Fibroblast of lung (primary cell): ENCODE data around the gene MYO3B. TPM values are rescaled to one million over a fixed set of nuclear protein-coding genes. Genes with fewer than 3 reads are reported as not detected.

Source experiments
- DNase-seq, 2 donors: peaks; one replicate each; pipeline versions ENCODE4 v3.0.0 to v3.0.0-alpha.2; 2010; ENCODE audit warnings: low read depth in 2 of 2
- H2AFZ ChIP-seq: 2 replicates; pipeline ENCODE4 v1.5.1; 2012; ENCODE audit warnings: low read length, control low read depth, inconsistent platforms
- H3K27ac ChIP-seq: 2 replicates; pipeline ENCODE4 v1.5.1; 2011; ENCODE audit warnings: low read length, control low read depth; ENCODE audit not compliant: insufficient read depth
- H3K27me3 ChIP-seq: 2 replicates; pipeline ENCODE4 v1.5.1; 2011; ENCODE audit warnings: mild to moderate bottlenecking, low read length; ENCODE audit not compliant: control insufficient read depth, insufficient read depth
- H3K36me3 ChIP-seq: 2 replicates; pipeline ENCODE4 v1.5.1; 2011; ENCODE audit warnings: low read length; ENCODE audit not compliant: control insufficient read depth, insufficient read depth
- H3K4me1 ChIP-seq: 2 replicates; pipeline ENCODE4 v1.5.1; 2011; ENCODE audit warnings: low read length; ENCODE audit not compliant: control insufficient read depth, insufficient read depth; ENCODE audit errors: extremely low read depth
- H3K4me2 ChIP-seq: 2 replicates; pipeline ENCODE4 v1.5.1; 2011; ENCODE audit warnings: low read length, control low read depth; ENCODE audit not compliant: insufficient read depth; ENCODE audit errors: extremely low read depth
- H3K4me3 ChIP-seq, 4 experiments: fragments of 200-600 bp in 1 of 4; sonication (generic) in 1 of 4; replicated peaks in 1 of 4; 2 replicates each; pipeline ENCODE4 v1.5.1; 2011 to 2016; ENCODE audit warnings: low read length in 4 of 4, low read depth in 3 of 4, mild to moderate bottlenecking in 3 of 4, control low read depth in 2 of 4, inconsistent platforms in 1 of 4, mixed read lengths in 1 of 4; ENCODE audit not compliant: insufficient read depth in 1 of 4; ENCODE audit errors: control extremely low read depth in 1 of 4
- H3K79me2 ChIP-seq: 2 replicates; pipeline ENCODE4 v1.5.1; 2012; ENCODE audit warnings: mild to moderate bottlenecking, low read length, inconsistent platforms; ENCODE audit not compliant: control insufficient read depth, insufficient read depth
- H3K9ac ChIP-seq: 2 replicates; pipeline ENCODE4 v1.5.1; 2011; ENCODE audit warnings: mild to moderate bottlenecking, low read length, control low read depth; ENCODE audit not compliant: insufficient read depth
- H3K9me3 ChIP-seq: 2 replicates; pipeline ENCODE4 v1.5.1; 2012; ENCODE audit warnings: low read depth, low read length; ENCODE audit not compliant: control insufficient read depth, insufficient read depth
- H4K20me1 ChIP-seq: 2 replicates; pipeline ENCODE4 v1.5.1; 2011; ENCODE audit warnings: low read length; ENCODE audit not compliant: control insufficient read depth, insufficient read depth; ENCODE audit errors: extremely low read depth
- EZH2 ChIP-seq: IDR thresholded peaks from 2 replicates; pipeline ENCODE4 v1.5.1; 2012; ENCODE audit warnings: low read length, control low read depth, mild to moderate bottlenecking; ENCODE audit errors: missing control alignments
- polyA plus RNA-seq, 2 donors: library from polyadenylated mRNA; depleted of rRNA in 1 of 2; stranded (reverse) in 1 of 2; unstranded in 1 of 2; fragments of >200 nt; gene quantifications; 2 replicates each; pipeline ENCODE4 v1.2.1, GENCODE V29; 2011 to 2012; ENCODE audit warnings: missing spikeins in 1 of 2
- total RNA-seq: library from RNA; depleted of rRNA; stranded (reverse); fragments of >200 nt; gene quantifications from 2 replicates; pipeline ENCODE4 v1.2.1, GENCODE V29; 2014
- TF ChIP-seq, protein P1 (sequence below), 2 donors: IDR thresholded peaks in 1 of 2; conservative IDR thresholded peaks in 1 of 2; 1 replicate in 1 of 2; 2 replicates in 1 of 2; pipeline ENCODE4 v1.5.1; 2011 to 2012; ENCODE audit warnings: low read length in 2 of 2, control low read depth in 1 of 2, inconsistent platforms in 1 of 2, low read depth in 1 of 2, mild to moderate bottlenecking in 1 of 2

Gene MYO3B
- total and polyA plus RNA-seq, 2 donors (not counting 1 experiment from before 2014, with no cell fraction given) = 0.06 to 0.50 TPM

GRCh38 chr2:170336916-170337315 is 159.0 kb downstream of the MYO3B start:
- Histone ChIP-seq H3K4me2 (no peak overlapping the region), H3K27me3 (no peaks in the 10 kb centered on the region), H3K9me3 (no peaks in the 10 kb centered on the region), H3K4me3 (no peak overlapping the region), H3K9ac (no peak overlapping the region), H4K20me1 (no peaks in the 10 kb centered on the region), H3K4me1 (no peaks in the 10 kb centered on the region), H2AFZ (no peak overlapping the region), H3K36me3 (no peaks in the 10 kb centered on the region), H3K27ac (no peak overlapping the region), H3K79me2 (no peaks in the 10 kb centered on the region)
- no peak for TF ChIP-seq EZH2
- TF ChIP-seq, protein P1, sequence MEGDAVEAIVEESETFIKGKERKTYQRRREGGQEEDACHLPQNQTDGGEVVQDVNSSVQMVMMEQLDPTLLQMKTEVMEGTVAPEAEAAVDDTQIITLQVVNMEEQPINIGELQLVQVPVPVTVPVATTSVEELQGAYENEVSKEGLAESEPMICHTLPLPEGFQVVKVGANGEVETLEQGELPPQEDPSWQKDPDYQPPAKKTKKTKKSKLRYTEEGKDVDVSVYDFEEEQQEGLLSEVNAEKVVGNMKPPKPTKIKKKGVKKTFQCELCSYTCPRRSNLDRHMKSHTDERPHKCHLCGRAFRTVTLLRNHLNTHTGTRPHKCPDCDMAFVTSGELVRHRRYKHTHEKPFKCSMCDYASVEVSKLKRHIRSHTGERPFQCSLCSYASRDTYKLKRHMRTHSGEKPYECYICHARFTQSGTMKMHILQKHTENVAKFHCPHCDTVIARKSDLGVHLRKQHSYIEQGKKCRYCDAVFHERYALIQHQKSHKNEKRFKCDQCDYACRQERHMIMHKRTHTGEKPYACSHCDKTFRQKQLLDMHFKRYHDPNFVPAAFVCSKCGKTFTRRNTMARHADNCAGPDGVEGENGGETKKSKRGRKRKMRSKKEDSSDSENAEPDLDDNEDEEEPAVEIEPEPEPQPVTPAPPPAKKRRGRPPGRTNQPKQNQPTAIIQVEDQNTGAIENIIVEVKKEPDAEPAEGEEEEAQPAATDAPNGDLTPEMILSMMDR (conservative IDR thresholded peaks at IDR 0.05 in 1 of 2, IDR thresholded peaks at IDR 0.05 in 1 of 2; ENCODE audit: low read depth in 1 of 2, low read length in 2 of 2) = no peak
- no peak for DNase-seq

GRCh38 chr2:170339322-170339721 is 161.4 kb downstream of the MYO3B start:
- no peaks in the 10 kb centered on the region for H3K4me1 ChIP-seq

DNA sequence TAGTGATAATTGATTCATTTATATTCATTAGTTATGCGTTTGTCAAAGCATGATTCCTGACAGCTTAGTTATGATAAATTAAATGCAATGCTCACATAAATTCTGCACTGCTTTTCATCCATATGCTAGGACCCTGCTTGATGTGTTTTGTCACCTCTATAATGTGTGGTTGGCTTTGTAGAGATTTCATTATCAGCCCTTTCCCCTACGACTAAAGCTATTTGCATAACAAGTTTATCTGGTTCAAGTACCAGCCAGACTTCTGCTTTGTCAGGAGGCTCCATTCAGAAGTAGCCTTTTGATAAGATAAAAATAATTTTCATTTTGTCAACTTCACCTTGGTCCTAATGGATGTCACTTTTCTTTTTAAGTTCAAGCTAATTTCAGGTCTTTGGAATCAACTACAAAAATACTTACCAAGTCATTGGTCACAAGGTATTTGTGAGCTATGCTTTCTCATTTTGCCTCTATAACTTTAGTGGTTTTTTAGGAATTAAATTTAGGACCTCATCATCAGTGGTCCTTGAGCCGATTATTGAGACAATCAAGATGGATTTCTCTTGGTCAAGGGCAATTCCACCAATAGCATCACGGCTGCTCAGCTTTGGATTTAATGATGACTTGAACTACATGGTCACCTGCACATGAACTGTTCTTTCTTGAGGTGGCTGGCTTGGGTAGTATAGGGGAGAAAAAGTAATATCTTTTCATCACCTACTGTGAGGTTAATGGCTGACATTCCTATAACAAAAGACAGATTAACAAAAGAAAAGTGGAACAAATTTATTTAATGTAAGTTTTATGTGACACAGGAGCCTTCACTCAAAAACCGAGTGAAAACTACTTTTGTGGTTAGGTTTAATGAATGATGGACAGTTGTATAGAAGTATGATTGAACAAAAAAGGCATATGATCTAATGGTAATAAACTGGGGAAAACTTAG is 162.1 kb downstream of the MYO3B start:
- H3K79me2 ChIP-seq = no peaks in the 10 kb centered on the region
- no peak overlapping the region for H3K4me2 ChIP-seq
- no peak overlapping the region for H3K27ac ChIP-seq
- DNase-seq = no peak
- TF ChIP-seq, protein P1 (conservative IDR thresholded peaks at IDR 0.05 in 1 of 2, IDR thresholded peaks at IDR 0.05 in 1 of 2; ENCODE audit: low read depth in 1 of 2, low read length in 2 of 2) = no peak
- no peak for TF ChIP-seq EZH2
- H4K20me1 ChIP-seq = no peaks in the 10 kb centered on the region
- no peak overlapping the region for H3K9ac ChIP-seq
- H3K4me1 ChIP-seq = no peaks in the 10 kb centered on the region
- no peak overlapping the region for H2AFZ ChIP-seq
- no peak overlapping the region for H3K4me3 ChIP-seq
- no peaks in the 10 kb centered on the region for H3K36me3 ChIP-seq
- no peaks in the 10 kb centered on the region for H3K9me3 ChIP-seq
- H3K27me3 ChIP-seq = no peaks in the 10 kb centered on the region

More at GRCh38 chr2:170339322-170339721, 161.4 kb downstream of the MYO3B start:
- no peak for DNase-seq
- Histone ChIP-seq H3K27ac (no peak overlapping the region), H3K9ac (no peak overlapping the region), H3K36me3 (no peaks in the 10 kb centered on the region), H3K4me3 (no peak overlapping the region), H3K4me2 (no peak overlapping the region), H3K79me2 (no peaks in the 10 kb centered on the region), H2AFZ (no peak overlapping the region), H4K20me1 (no peaks in the 10 kb centered on the region), H3K9me3 (no peaks in the 10 kb centered on the region), H3K27me3 (no peaks in the 10 kb centered on the region)
- TF ChIP-seq, protein P1 (conservative IDR thresholded peaks at IDR 0.05 in 1 of 2, IDR thresholded peaks at IDR 0.05 in 1 of 2; ENCODE audit: low read depth in 1 of 2, low read length in 2 of 2) = no peak
